Measurements from ENCODE around the gene USP28.

GRCh38 chr11:113875234-113876073, at the start of gene USP28:
- TF ChIP-seq EZH2phosphoT487 (IDR thresholded peaks at IDR 0.05) (peak; percentile 4), CTCF (IDR thresholded peaks at IDR 0.05) (no peak)
